ENCODE data around the gene ARID1B.

The ARID1B gene

GRCh38 chr6:157240059-157240959 lies 463.1 kb downstream of the ARID1B start (continued):
- TF ChIP-seq ZNF837 (tag by site-specific recombination; IDR thresholded peaks at IDR 0.05) (no peak), ZNF626 (tag by site-specific recombination; IDR thresholded peaks at IDR 0.05) (no peak), ZNF76 (tag by site-specific recombination; IDR thresholded peaks at IDR 0.05; ENCODE audit: borderline replicate concordance, low read depth) (no peak), ZNF148 (tag by site-specific recombination; IDR thresholded peaks at IDR 0.05; ENCODE audit: borderline replicate concordance) (no peak), KLF9 (tag by site-specific recombination; IDR thresholded peaks at IDR 0.05; ENCODE audit: low read depth) (peak; percentile 43), ZNF146 (tag by site-specific recombination; IDR thresholded peaks at IDR 0.05) (no peak), HIC1 (tag by site-specific recombination; IDR thresholded peaks at IDR 0.05) (peak; percentile 49; the same call in 1 of the 2 replicates), ZNF174 (tag by site-specific recombination; IDR thresholded peaks at IDR 0.05) (no peak), ZNF544 (tag by site-specific recombination; IDR thresholded peaks at IDR 0.05) (no peak), ZBTB17 (tag by site-specific recombination; IDR thresholded peaks at IDR 0.05) (peak; percentile 90), ZBTB11 (tag by site-specific recombination; conservative IDR thresholded peaks at IDR 0.05; ENCODE audit: low read depth) (no peak), ZNF223 (tag by site-specific recombination; IDR thresholded peaks at IDR 0.05) (no peak; the same call in 1 of the 2 replicates), SP3 (tag by site-specific recombination; IDR thresholded peaks at IDR 0.05) (peak; percentile 42; the same call in 1 of the 2 replicates), ZNF560 (tag by site-specific recombination; IDR thresholded peaks at IDR 0.05; ENCODE audit: borderline replicate concordance) (no peak), ZNF292 (tag by site-specific recombination; IDR thresholded peaks at IDR 0.05; ENCODE audit: borderline replicate concordance, low read depth) (no peak), ZNF530 (tag by site-specific recombination; IDR thresholded peaks at IDR 0.05; ENCODE audit: low read depth) (no peak), ZNF610 (tag by site-specific recombination; IDR thresholded peaks at IDR 0.05; ENCODE audit: borderline replicate concordance) (peak; percentile 40; the same call in 1 of the 2 replicates), ZNF621 (tag by site-specific recombination; IDR thresholded peaks at IDR 0.05) (no peak), EGR2 (tag by site-specific recombination; IDR thresholded peaks at IDR 0.05; ENCODE audit: low read depth) (peak; percentile 72), ZNF19 (tag by site-specific recombination; IDR thresholded peaks at IDR 0.05; ENCODE audit: low read depth) (no peak), ZSCAN16 (tag by site-specific recombination; IDR thresholded peaks at IDR 0.05) (no peak), ZNF664 (tag by site-specific recombination; IDR thresholded peaks at IDR 0.05) (no peak), HOXD13 (CRISPR knock-in tag; IDR thresholded peaks at IDR 0.05; ENCODE audit: borderline replicate concordance) (peak; percentile 52; the same call in 1 of the 2 replicates), PATZ1 (tag by site-specific recombination; IDR thresholded peaks at IDR 0.05) (peak; percentile 67), ZNF792 (tag by site-specific recombination; IDR thresholded peaks at IDR 0.05) (no peak), ZNF362 (tag by site-specific recombination; IDR thresholded peaks at IDR 0.05) (no peak), ZNF266 (tag by site-specific recombination; IDR thresholded peaks at IDR 0.05; ENCODE audit: low read depth) (no peak), ZNF624 (tag by site-specific recombination; IDR thresholded peaks at IDR 0.05) (no peak)

Data from HEK293 (cell line).